Activated naive CD4-positive, alpha-beta T cell treated with Interleukin-2 at 50 U/mL for 16 hours (primary cell): Measurements from ENCODE around the gene KCNA4.
"Not testable (repeated sequence)": the region's sequence is repeated elsewhere in the genome, so short reads cannot be mapped to it uniquely, and the experiment has no call there.

Experiments
- DNase-seq: peaks from one replicate; pipeline ENCODE4 v3.0.0-alpha.2; 2020

KCNA4 gene

GRCh38 chr11:29996016-29996415 lies 20.8 kb downstream of the KCNA4 start:
- no peak for DNase-seq

GRCh38 chr11:29989174-29989970 lies 27.5 kb downstream of the KCNA4 start:
- DNase-seq, result no peak

- DNase-seq, result no peak
Observed at GRCh38 chr11:29985248-29985647, 31.6 kb downstream of the KCNA4 start.

GRCh38 chr11:29984544-29984943 lies 32.3 kb downstream of the KCNA4 start:
- DNase-seq, result no peak

GRCh38 chr11:29978549-29978948 lies 38.3 kb downstream of the KCNA4 start:
- no peak for DNase-seq

GRCh38 chr11:29975580-29975979 lies 41.2 kb downstream of the KCNA4 start:
- DNase-seq, result not testable (repeated sequence)

- DNase-seq, result no peak
Observed at GRCh38 chr11:29963796-29964195, 53.0 kb downstream of the KCNA4 start.

GRCh38 chr11:29963036-29963435 lies 53.8 kb downstream of the KCNA4 start:
- no peak for DNase-seq

- no peak for DNase-seq
Observed at GRCh38 chr11:29962243-29962642, 54.6 kb downstream of the KCNA4 start.
